ENCODE measurements around the gene UBE4B. TPM values are rescaled to one million over a fixed set of nuclear protein-coding genes. Genes with fewer than 3 reads are reported as not detected.

Gene UBE4B
- 28.2 and 46.7 TPM in 2 replicates for total RNA-seq

GRCh38 chr1:10032590-10033358, at the start of gene UBE4B:
Gene UBE4B, plus strand, starts transcription at chr1:10032958. Its CDS starts 713 bp downstream, at chr1:10033671.

GRCh38 chr1:9996624-9997582, 35.9 kb upstream of the UBE4B start, which contains the start of gene RBP7:
Gene RBP7, plus strand, starts transcription at chr1:9997228. Its CDS starts 31 bp downstream, at chr1:9997259.

GRCh38 chr1:10209905-10210810, 177.4 kb downstream of the UBE4B start, which contains the start of gene KIF1B:
Gene KIF1B, plus strand, starts transcription at chr1:10210570. Its CDS starts 21,759 bp downstream, at chr1:10232329.

Other genes starting within 250 kb of the UBE4B start
- gene CLSTN1, start 209.0 kb upstream of the UBE4B start, total RNA-seq: 167 and 210 TPM in 2 replicates
- gene CTNNBIP1, start 122.7 kb upstream of the UBE4B start, total RNA-seq: 22.3 and 33.9 TPM in 2 replicates
- gene LZIC, start 89.6 kb upstream of the UBE4B start, total RNA-seq: 41.0 and 41.9 TPM in 2 replicates
- 17.5 and 21.6 TPM in 2 replicates for gene NMNAT1, start 89.5 kb upstream of the UBE4B start, total RNA-seq
- not detected in 2 replicates for gene RBP7, start 35.7 kb upstream of the UBE4B start, total RNA-seq
- gene KIF1B, start 177.6 kb downstream of the UBE4B start, total RNA-seq: 32.7 and 52.7 TPM in 2 replicates